H1 (cell line): ENCODE data around the gene FAM111A. TPM values are rescaled to one million over a fixed set of nuclear protein-coding genes. Genes with fewer than 3 reads are reported as not detected.

Experiments used
- CTCF ChIA-PET: fragments of 300-600 bp; sonication (Branson Sonifier 250); formaldehyde crosslinking; loops from one replicate; lab custom pipeline; 2021; ENCODE audit not compliant: partially characterized antibody; lab: Charles Lee
- POLR2A ChIA-PET: fragments of 300-600 bp; sonication (Branson Sonifier 250); formaldehyde crosslinking; loops from one replicate; lab custom pipeline; 2021; ENCODE audit warnings: inconsistent platforms; ENCODE audit not compliant: partially characterized antibody; lab: Charles Lee
- DNase-seq, 2 experiments: peaks; one replicate each; pipeline versions ENCODE4 v3.0.0 to v3.0.0-alpha.2; 2010 to 2022; ENCODE audit warnings: low spot score in 2 of 2, low read depth in 1 of 2, mixed read lengths in 1 of 2
- FAIRE-seq: peaks from 2 replicates; lab custom pipeline; 2011; peaks lifted over from hg19 to GRCh38; lab: Jason Lieb, UNC
- H2AFZ ChIP-seq: 2 replicates; pipeline ENCODE4 v1.8.1; 2012; ENCODE audit warnings: low read length, inconsistent platforms
- H2AK5ac ChIP-seq: 2 replicates; pipeline ENCODE4 v1.6.1; 2013; ENCODE audit warnings: low read depth, low read length
- H2BK120ac ChIP-seq: replicated peaks from 2 replicates; pipeline ENCODE3; 2013; ENCODE audit warnings: low read depth, low read length, inconsistent platforms
- H2BK12ac ChIP-seq: 2 replicates; pipeline ENCODE4 v1.6.1; 2013; ENCODE audit warnings: low read depth, low read length
- H2BK15ac ChIP-seq: 2 replicates; pipeline ENCODE4 v1.6.1; 2013; ENCODE audit warnings: low read length
- H2BK20ac ChIP-seq: 2 replicates; pipeline ENCODE4 v1.6.1; 2013; ENCODE audit warnings: low read length
- H2BK5ac ChIP-seq: 2 replicates; pipeline ENCODE4 v1.6.1; 2013; ENCODE audit warnings: low read depth, low read length
- H3K14ac ChIP-seq: 2 replicates; pipeline ENCODE4 v1.6.1; 2013; ENCODE audit warnings: inconsistent platforms; ENCODE audit not compliant: insufficient read length
- H3K18ac ChIP-seq: 2 replicates; pipeline ENCODE4 v1.6.1; 2013; ENCODE audit warnings: low read length; ENCODE audit errors: extremely low read depth
- H3K23ac ChIP-seq: 2 replicates; pipeline ENCODE4 v1.6.1; 2013; ENCODE audit warnings: inconsistent platforms; ENCODE audit not compliant: insufficient read length
- H3K23me2 ChIP-seq: 2 replicates; pipeline ENCODE4 v1.6.1; 2013; ENCODE audit warnings: low read depth, low read length
- H3K27ac ChIP-seq: 2 replicates; pipeline ENCODE4 v1.6.1; 2011; ENCODE audit warnings: low read depth, low read length, inconsistent platforms
- H3K27me3 ChIP-seq, 4 experiments: replicated peaks in 1 of 4; 1 replicate in 1 of 4; 2 replicates in 3 of 4; pipeline versions ENCODE4 v1.6.1 to v1.8.1; 2011 to 2013; ENCODE audit warnings: low read length in 3 of 4, mild to moderate bottlenecking in 3 of 4, inconsistent platforms in 2 of 4, mixed read lengths in 2 of 4, moderate library complexity in 1 of 4; ENCODE audit not compliant: control insufficient read depth in 3 of 4, insufficient read depth in 3 of 4; ENCODE audit errors: extremely low read depth in 1 of 4
- H3K36me3 ChIP-seq, 4 experiments: 2 replicates each; pipeline versions ENCODE4 v1.6.1 to v1.8.1; 2011 to 2013; ENCODE audit warnings: mild to moderate bottlenecking in 4 of 4, low read length in 3 of 4, moderate library complexity in 2 of 4, control low read depth in 1 of 4, inconsistent platforms in 1 of 4; ENCODE audit not compliant: insufficient read depth in 4 of 4, control insufficient read depth in 2 of 4
- H3K4ac ChIP-seq: replicated peaks from 2 replicates; pipeline ENCODE3; 2013; ENCODE audit warnings: low read length, low read depth, mixed read lengths, inconsistent platforms; ENCODE audit not compliant: insufficient read length
- H3K4me1 ChIP-seq, 4 experiments: replicated peaks in 1 of 4; 1 replicate in 1 of 4; 2 replicates in 3 of 4; pipeline versions ENCODE4 v1.6.1 to v1.8.1; 2011 to 2013; ENCODE audit warnings: low read length in 3 of 4, inconsistent platforms in 2 of 4, mixed read lengths in 1 of 4; ENCODE audit not compliant: insufficient read depth in 4 of 4, control insufficient read depth in 3 of 4
- H3K4me2 ChIP-seq, 2 experiments: 2 replicates each; pipeline versions ENCODE4 v1.6.1 to v1.8.1; 2011 to 2013; ENCODE audit warnings: low read depth in 2 of 2, low read length in 2 of 2, control low read depth in 1 of 2, inconsistent platforms in 1 of 2, mild to moderate bottlenecking in 1 of 2; ENCODE audit not compliant: insufficient read depth in 1 of 2
- H3K4me3 ChIP-seq, 4 experiments: fragments of 200-600, 300-600 bp in 1 of 4; sonication (generic), shearing (Covaris generic), sonication (Bioruptor Twin) in 1 of 4; 2 replicates each; pipeline versions ENCODE4 v1.5.1 to v1.8.1; 2011 to 2016; ENCODE audit warnings: low read length in 4 of 4, low read depth in 3 of 4, control low read depth in 2 of 4, inconsistent platforms in 2 of 4, mild to moderate bottlenecking in 2 of 4, mixed read lengths in 1 of 4, moderate library complexity in 1 of 4; ENCODE audit not compliant: insufficient read depth in 2 of 4; ENCODE audit errors: extremely low read depth in 1 of 4
- H3K56ac ChIP-seq: replicated peaks from 2 replicates; pipeline ENCODE3; 2013; ENCODE audit warnings: low read depth, mild to moderate bottlenecking, mixed read lengths, low read length, inconsistent platforms; ENCODE audit not compliant: insufficient read length
- H3K79me1 ChIP-seq: 2 replicates; pipeline ENCODE4 v1.6.1; 2013; ENCODE audit warnings: low read depth, low read length, control low read depth
- H3K79me2 ChIP-seq, 2 experiments: 2 replicates each; pipeline versions ENCODE4 v1.6.1 to v1.8.1; 2012 to 2013; ENCODE audit warnings: low read length in 2 of 2, mild to moderate bottlenecking in 2 of 2, inconsistent platforms in 1 of 2; ENCODE audit not compliant: insufficient read depth in 2 of 2, control insufficient read depth in 1 of 2
- H3K9ac ChIP-seq, 4 experiments: replicated peaks in 1 of 4; 1 replicate in 1 of 4; 2 replicates in 3 of 4; pipeline versions ENCODE4 v1.6.1 to v1.8.1; 2011 to 2013; ENCODE audit warnings: low read depth in 3 of 4, low read length in 3 of 4, control low read depth in 2 of 4, mild to moderate bottlenecking in 2 of 4, moderate library complexity in 2 of 4, inconsistent platforms in 1 of 4; ENCODE audit errors: extremely low read depth in 1 of 4
- H3K9me3 ChIP-seq, 2 experiments: 2 replicates each; pipeline versions ENCODE4 v1.6.1 to v1.8.1; 2012 to 2013; ENCODE audit warnings: mild to moderate bottlenecking in 2 of 2, moderate library complexity in 2 of 2, control low read depth in 1 of 2, inconsistent platforms in 1 of 2, low read depth in 1 of 2, low read length in 1 of 2, mixed read lengths in 1 of 2; ENCODE audit not compliant: insufficient read depth in 2 of 2
- H4K20me1 ChIP-seq, 2 experiments: replicated peaks in 1 of 2; 2 replicates each; pipeline versions ENCODE3 to v1.8.1; 2011 to 2013; ENCODE audit warnings: inconsistent platforms in 2 of 2, low read length in 2 of 2, mild to moderate bottlenecking in 1 of 2; ENCODE audit not compliant: insufficient read depth in 2 of 2, control insufficient read depth in 1 of 2
- H4K5ac ChIP-seq: 2 replicates; pipeline ENCODE4 v1.6.1; 2013; ENCODE audit warnings: low read length, low read depth, mixed read lengths, inconsistent platforms; ENCODE audit not compliant: insufficient read length
- H4K8ac ChIP-seq: 2 replicates; pipeline ENCODE4 v1.8.0; 2013; ENCODE audit warnings: mild to moderate bottlenecking, moderate library complexity, low read length, inconsistent platforms; ENCODE audit not compliant: insufficient read depth; ENCODE audit errors: extremely low read depth
- H4K91ac ChIP-seq: replicated peaks from 2 replicates; pipeline ENCODE3; 2013; ENCODE audit warnings: low read length, mixed read lengths, inconsistent platforms; ENCODE audit not compliant: insufficient read length
- BRCA1 ChIP-seq: IDR thresholded peaks from 2 replicates; pipeline ENCODE4 v1.6.1; 2012; ENCODE audit warnings: low read depth, low read length, improper control_type of control experiment
- CEBPB ChIP-seq: IDR thresholded peaks from 2 replicates; pipeline ENCODE4 v1.6.1; 2012; ENCODE audit warnings: low read depth, low read length
- CHD2 ChIP-seq: IDR thresholded peaks from 2 replicates; pipeline ENCODE4 v1.6.1; 2012; ENCODE audit warnings: low read length, improper control_type of control experiment
- EP300 ChIP-seq, 2 experiments: IDR thresholded peaks; 1 replicate in 1 of 2; 2 replicates in 1 of 2; pipeline ENCODE4 v1.6.1; 2011 to 2012; ENCODE audit warnings: low read depth in 2 of 2, low read length in 2 of 2, mild to moderate bottlenecking in 2 of 2, borderline replicate concordance in 1 of 2, inconsistent platforms in 1 of 2, moderate library complexity in 1 of 2
- GABPA ChIP-seq: IDR thresholded peaks from 2 replicates; pipeline ENCODE4 v1.6.1; 2011; ENCODE audit warnings: mild to moderate bottlenecking, low read length, moderate library complexity, borderline replicate concordance; ENCODE audit not compliant: insufficient read depth
- GTF2F1 ChIP-seq: IDR thresholded peaks from 2 replicates; pipeline ENCODE4 v1.6.1; 2012; ENCODE audit warnings: low read depth, low read length, improper control_type of control experiment, borderline replicate concordance
- HDAC2 ChIP-seq, 2 experiments: fragments of 300-600 bp in 1 of 2; sonication (generic) in 1 of 2; IDR thresholded peaks; 2 replicates each; pipeline ENCODE4 v1.6.1; 2011 to 2012; ENCODE audit warnings: low read depth in 2 of 2, low read length in 2 of 2, mild to moderate bottlenecking in 2 of 2, moderate library complexity in 2 of 2, borderline replicate concordance in 1 of 2, inconsistent platforms in 1 of 2
- KDM5A ChIP-seq: fragments of 200-600 bp; IDR thresholded peaks from 2 replicates; pipeline ENCODE4 v1.7.1; 2012; ENCODE audit warnings: mild to moderate bottlenecking, low read length, inconsistent platforms, mixed read lengths
- RFX5 ChIP-seq: IDR thresholded peaks from 2 replicates; pipeline ENCODE4 v1.6.1; 2011; ENCODE audit warnings: low read depth, low read length, improper control_type of control experiment, borderline replicate concordance
- SP1 ChIP-seq: IDR thresholded peaks from 2 replicates; pipeline ENCODE4 v1.6.1; 2011; ENCODE audit warnings: low read depth, low read length
- SUZ12 ChIP-seq: fragments of 200-600 bp; sonication (generic); IDR thresholded peaks from 2 replicates; pipeline ENCODE4 v1.6.1; 2012; ENCODE audit warnings: mild to moderate bottlenecking, inconsistent platforms, low read length, moderate library complexity, mixed read lengths
- YY1 ChIP-seq: IDR thresholded peaks from 2 replicates; pipeline ENCODE4 v1.6.1; 2011; ENCODE audit warnings: low read depth, mild to moderate bottlenecking, low read length
- ZNF274 ChIP-seq: IDR thresholded peaks from 2 replicates; pipeline ENCODE4 v1.7.0; 2012; ENCODE audit warnings: low read length, borderline replicate concordance; ENCODE audit errors: extremely low read depth
- WGBS, 2 experiments: shearing (Covaris generic) in 1 of 2; methylation state at CpG; one replicate each; pipeline versions ENCODE4 v1.1.6 to v1.1.7; 2013 to 2015; ENCODE audit warnings: low lambda C conversion rate in 2 of 2, mixed read lengths in 2 of 2, inconsistent platforms in 1 of 2, low coverage in 1 of 2, missing lambda C conversion rate in 1 of 2; ENCODE audit not compliant: insufficient replicate concordance in 2 of 2, insufficient coverage in 1 of 2, insufficient read length in 1 of 2; ENCODE audit errors: extremely low coverage in 1 of 2, missing lambda C conversion rate in 1 of 2; 5-methylcytosine and 5-hydroxymethylcytosine counted together
- polyA plus RNA-seq, 7 experiments: library from polyadenylated mRNA; depleted of rRNA in 3 of 7; stranded (reverse) in 5 of 7; unstranded in 2 of 7; fragments of >200 nt in 5 of 7; fragments of 200-250 nt in 2 of 7; gene quantifications; 1 replicate in 5 of 7; 2 replicates in 1 of 7; 4 replicates in 1 of 7; pipeline versions ENCODE4 v1.2.1 to v1.2.3, GENCODE V29; 2011 to 2013; ENCODE audit warnings: missing spikeins in 2 of 7, mixed read lengths in 2 of 7
- total RNA-seq: library from RNA; stranded (reverse); fragmentation: NEBNext Ultra II Directional; extraction: Animal tissue kit (Norgen Biotek cat#: 25700); gene quantifications from 2 replicates; pipeline ENCODE4 v1.2.1, GENCODE V29; 2021

Gene FAM111A
- total and polyA plus RNA-seq, 2 of the 8 experiments (the other 6 are each of a cell fraction or from before 2014, with no cell fraction given), result 10.2 to 29.9 TPM

DNA sequence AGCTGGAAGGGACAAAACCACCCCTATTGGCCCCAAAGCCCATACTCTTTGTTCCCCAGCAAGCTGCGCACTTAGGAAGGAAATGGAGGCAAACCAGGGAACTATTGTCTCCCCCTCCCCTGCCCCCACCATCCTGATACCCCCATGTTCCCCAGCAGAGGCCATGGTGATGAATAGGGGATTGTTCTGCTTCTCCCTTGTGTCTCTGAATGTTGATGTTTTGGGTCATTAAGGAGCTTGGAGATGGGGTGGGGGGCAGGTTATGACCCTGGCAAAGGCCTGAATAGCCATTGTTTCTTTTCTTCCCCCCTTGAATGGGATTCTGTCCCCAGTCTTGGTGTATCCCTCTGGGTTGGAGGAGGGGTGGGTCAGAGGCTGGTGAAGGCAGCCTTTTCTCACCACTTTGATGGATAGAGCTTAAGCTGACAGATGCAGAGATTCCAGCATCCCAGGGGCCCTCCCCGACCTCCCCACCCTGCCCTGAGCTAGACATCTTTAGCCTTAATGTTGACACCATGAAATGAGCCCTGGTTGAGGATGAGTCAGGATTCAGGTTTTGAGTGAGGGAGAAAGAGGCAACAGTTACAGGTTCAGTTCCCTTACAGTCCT is 37.6 kb downstream of the FAM111A start:
- Histone ChIP-seq H4K91ac (no peak overlapping the region), H4K8ac (no peak overlapping the region), H3K9me3 (no peaks in the 10 kb centered on the region), H2BK12ac (no peak overlapping the region), H3K27me3 (no peaks in the 10 kb centered on the region), H3K27ac (no peak overlapping the region), H2BK120ac (no peak overlapping the region), H3K79me2 (peaks cover 0 to 14% of the 10 kb centered on the region in 2 experiments; a peak in 2 of 4 replicates), H4K5ac (no peak overlapping the region), H3K4me3 (no peak overlapping the region), H3K56ac (no peak overlapping the region), H2BK5ac (no peak overlapping the region), H3K23ac (no peak overlapping the region), H3K4me2 (no peak overlapping the region), H2BK15ac (no peak overlapping the region), H3K18ac (no peak overlapping the region), H2AFZ (no peak overlapping the region), H4K20me1 (peaks cover 0 to 3% of the 10 kb centered on the region in 2 experiments), H2AK5ac (no peak overlapping the region), H3K79me1 (peaks cover 6% of the 10 kb centered on the region; the same call in 1 of the 2 replicates), H2BK20ac (no peak overlapping the region), H3K4me1 (peaks cover 0 to 12% (median 6%) of the 10 kb centered on the region in 4 experiments; a peak in 3 of 7 replicates), H3K9ac (no peak overlapping the region), H3K4ac (no peak overlapping the region), H3K14ac (no peak overlapping the region), H3K23me2 (no peaks in the 10 kb centered on the region), H3K36me3 (peaks cover 0 to 11% (median 2%) of the 10 kb centered on the region in 4 experiments; a peak in 3 of 8 replicates)
- FAIRE-seq (no peak), DNase-seq (no peak)
- ChIA-PET POLR2A (interaction anchor here (9.4 kb wide), 1 partner anchor 7 kb away, joined by 79 read pairs; the partner anchor contains the start of gene DTX4), CTCF (interaction anchor here (1.0 to 9.5 kb wide), 6 partner anchors 8 to 378 kb away, joined by 3 to 201 read pairs (median 4); partner anchors contain the start of gene DTX4)
- 50% methylated on average over 1 of the region's 2 CpGs; no CpG with 5 or more reads in 1 of the 2 experiments for WGBS, 2 experiments
- TF ChIP-seq YY1 (no peak), SUZ12 (no peak), SP1 (no peak), CEBPB (no peak), GABPA (no peak), HDAC2 (IDR thresholded peaks at IDR 0.05; ENCODE audit: borderline replicate concordance in 1 of 2, low read depth in 2 of 2, low read length in 2 of 2) (no peak), RFX5 (no peak), BRCA1 (no peak), KDM5A (no peak), GTF2F1 (no peak), CHD2 (no peak), EP300 (IDR thresholded peaks at IDR 0.05; ENCODE audit: borderline replicate concordance in 1 of 2, low read depth in 2 of 2, low read length in 2 of 2) (no peak), ZNF274 (no peak)
